Activated CD8-positive, alpha-beta memory T cell treated with anti-CD3 and anti-CD28 coated beads for 24 hours (primary cell): ENCODE results near the gene GDPD5.

Experiments used
- DNase-seq: peaks from one replicate; pipeline ENCODE4 v3.0.0-alpha.2; 2020

GDPD5 gene

GRCh38 chr11:75490221-75491181 is 35.2 kb downstream of the GDPD5 start:
- no peak for DNase-seq

GRCh38 chr11:75487365-75487764 is 38.4 kb downstream of the GDPD5 start:
- DNase-seq, result no peak

GRCh38 chr11:75485742-75486141 is 40.0 kb downstream of the GDPD5 start:
- DNase-seq, result no peak

GRCh38 chr11:75482931-75483469 is 42.7 kb downstream of the GDPD5 start:
- DNase-seq, result no peak

- no peak for DNase-seq
These were observed 43.7 kb downstream of the GDPD5 start for GRCh38 chr11:75481922-75482606.

GRCh38 chr11:75481223-75481921 is 44.4 kb downstream of the GDPD5 start:
- no peak for DNase-seq

- no peak for DNase-seq
These were observed 45.3 kb downstream of the GDPD5 start for GRCh38 chr11:75480185-75481175.

- DNase-seq, result no peak
These were observed 46.1 kb downstream of the GDPD5 start for GRCh38 chr11:75479597-75480145.

GRCh38 chr11:75478783-75479596 is 46.8 kb downstream of the GDPD5 start:
- no peak for DNase-seq

- DNase-seq, result no peak
These were observed 48.2 kb downstream of the GDPD5 start for GRCh38 chr11:75477614-75477935.

- DNase-seq, result no peak
These were observed 48.8 kb downstream of the GDPD5 start for GRCh38 chr11:75476739-75477613.

GRCh38 chr11:75475767-75476650 is 49.7 kb downstream of the GDPD5 start:
- no peak for DNase-seq

- DNase-seq, result peak; percentile 82
These were observed 50.6 kb downstream of the GDPD5 start for GRCh38 chr11:75474878-75475766.

- no peak for DNase-seq
These were observed 51.5 kb downstream of the GDPD5 start for GRCh38 chr11:75474240-75474639.

- no peak for DNase-seq
These were observed 52.1 kb downstream of the GDPD5 start for GRCh38 chr11:75473684-75474083.

- no peak for DNase-seq
These were observed 53.5 kb downstream of the GDPD5 start for GRCh38 chr11:75472081-75472732.
